Epithelial cell of esophagus (primary cell): ENCODE data around the gene CTSA.
"Not testable (repeated sequence)": the region's sequence is repeated elsewhere in the genome, so short reads cannot be mapped to it uniquely, and the experiment has no call there.

Source experiments
- DNase-seq: peaks from one replicate; pipeline ENCODE4 v3.0.0; 2010; ENCODE audit warnings: low read depth
- H3K4me3 ChIP-seq: 2 replicates; pipeline ENCODE4 v1.5.1; 2011; ENCODE audit warnings: mild to moderate bottlenecking, low read length, control low read depth
- TF ChIP-seq, protein P1 (sequence below): IDR thresholded peaks from 2 replicates; pipeline ENCODE4 v1.5.1; 2011; ENCODE audit warnings: low read depth, mild to moderate bottlenecking, low read length, control low read depth, inconsistent platforms; ENCODE audit not compliant: insufficient read depth; ENCODE audit errors: missing control alignments

The CTSA gene

GRCh38 chr20:45925821-45926506, 34.8 kb downstream of the CTSA start:
- DNase-seq = no peak
- H3K4me3 ChIP-seq = no peak overlapping the region
- TF ChIP-seq, protein P1, sequence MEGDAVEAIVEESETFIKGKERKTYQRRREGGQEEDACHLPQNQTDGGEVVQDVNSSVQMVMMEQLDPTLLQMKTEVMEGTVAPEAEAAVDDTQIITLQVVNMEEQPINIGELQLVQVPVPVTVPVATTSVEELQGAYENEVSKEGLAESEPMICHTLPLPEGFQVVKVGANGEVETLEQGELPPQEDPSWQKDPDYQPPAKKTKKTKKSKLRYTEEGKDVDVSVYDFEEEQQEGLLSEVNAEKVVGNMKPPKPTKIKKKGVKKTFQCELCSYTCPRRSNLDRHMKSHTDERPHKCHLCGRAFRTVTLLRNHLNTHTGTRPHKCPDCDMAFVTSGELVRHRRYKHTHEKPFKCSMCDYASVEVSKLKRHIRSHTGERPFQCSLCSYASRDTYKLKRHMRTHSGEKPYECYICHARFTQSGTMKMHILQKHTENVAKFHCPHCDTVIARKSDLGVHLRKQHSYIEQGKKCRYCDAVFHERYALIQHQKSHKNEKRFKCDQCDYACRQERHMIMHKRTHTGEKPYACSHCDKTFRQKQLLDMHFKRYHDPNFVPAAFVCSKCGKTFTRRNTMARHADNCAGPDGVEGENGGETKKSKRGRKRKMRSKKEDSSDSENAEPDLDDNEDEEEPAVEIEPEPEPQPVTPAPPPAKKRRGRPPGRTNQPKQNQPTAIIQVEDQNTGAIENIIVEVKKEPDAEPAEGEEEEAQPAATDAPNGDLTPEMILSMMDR = no peak

GRCh38 chr20:45926731-45927070, 35.6 kb downstream of the CTSA start:
- DNase-seq = no peak
- TF ChIP-seq, protein P1 = no peak
- no peak overlapping the region for H3K4me3 ChIP-seq

GRCh38 chr20:45927071-45927878, 36.1 kb downstream of the CTSA start:
- TF ChIP-seq, protein P1 = no peak
- no peak overlapping the region for H3K4me3 ChIP-seq
- no peak for DNase-seq

DNA sequence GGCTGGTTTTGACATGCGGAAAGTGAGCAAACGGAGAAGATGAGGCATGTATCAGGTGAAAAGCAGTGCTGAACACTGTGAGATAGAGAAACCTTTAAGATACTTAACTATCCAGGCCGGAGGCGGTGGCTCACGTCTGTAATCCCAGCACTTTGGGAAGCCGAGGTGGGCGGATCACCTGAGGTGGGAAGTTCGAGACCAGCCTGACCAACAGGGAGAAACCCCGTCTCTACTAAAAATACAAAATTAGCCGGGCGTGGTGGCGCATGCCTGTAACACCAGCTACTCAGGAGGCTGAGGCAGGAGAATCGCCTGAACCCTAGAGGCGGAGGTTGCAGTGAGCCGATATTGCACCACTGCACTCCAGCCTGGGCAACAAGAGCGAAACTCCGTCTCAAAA, 40.5 kb downstream of the CTSA start:
- DNase-seq, H3K4me3 ChIP-seq: not testable (repeated sequence)

- TF ChIP-seq, protein P1 = peak; percentile 52
- peak; percentile 79 for DNase-seq
- H3K4me3 ChIP-seq = peak overlapping the region; percentile 92
Measured at GRCh38 chr20:45933266-45934045, 42.3 kb downstream of the CTSA start.

- DNase-seq = no peak
- TF ChIP-seq, protein P1 = no peak
- H3K4me3 ChIP-seq = peak overlapping the region; percentile 92
Measured at GRCh38 chr20:45934046-45934585, 43.0 kb downstream of the CTSA start.
